CD4-positive, alpha-beta T cell (primary cell): Measurements from ENCODE around the gene C3orf20. TPM values are rescaled to one million over a fixed set of nuclear protein-coding genes. Genes with fewer than 3 reads are reported as not detected.

Experiments
- ATAC-seq: fragments of 200-7000 bp; cut with Tn5 transposase; one replicate; pipeline ENCODE4 v1.10.0; 2022; ENCODE audit warnings: mild to moderate bottlenecking; ENCODE audit not compliant: poor library complexity
- CTCF ChIA-PET: fragments of 350-600 bp; sonication (Branson Sonifier 250); formaldehyde crosslinking; loops from one replicate; lab custom pipeline; 2021; ENCODE audit warnings: antibody characterized with exemption, inconsistent platforms; lab: Charles Lee
- POLR2A ChIA-PET: fragments of 350-600 bp; sonication (Branson Sonifier 250); formaldehyde crosslinking; loops from one replicate; lab custom pipeline; 2021; ENCODE audit warnings: antibody characterized with exemption, inconsistent platforms; lab: Charles Lee
- DNase-seq, 14 experiments: peaks; one replicate each; pipeline ENCODE4 v3.0.0-alpha.2; 2013 to 2020; ENCODE audit warnings: mixed read lengths in 2 of 14
- H3K27ac ChIP-seq, 2 donors: one replicate each; pipeline versions ENCODE4 v1.5.1 to v1.7.0; 2013; ENCODE audit warnings: low read length in 2 of 2, low read depth in 1 of 2, mild to moderate bottlenecking in 1 of 2
- H3K27me3 ChIP-seq, 2 experiments: 1 replicate in 1 of 2; 2 replicates in 1 of 2; pipeline versions ENCODE4 v1.6.1 to v1.7.0; 2013; ENCODE audit warnings: low read length in 2 of 2, control low read depth in 1 of 2, mild to moderate bottlenecking in 1 of 2, moderate library complexity in 1 of 2; ENCODE audit not compliant: insufficient read depth in 2 of 2, control insufficient read depth in 1 of 2
- H3K36me3 ChIP-seq: one replicate; pipeline ENCODE4 v1.6.1; 2013; ENCODE audit warnings: low read length, control low read depth; ENCODE audit not compliant: insufficient read depth
- H3K4me1 ChIP-seq: one replicate; pipeline ENCODE4 v1.6.1; 2013; ENCODE audit warnings: low read length, control low read depth; ENCODE audit not compliant: insufficient read depth
- H3K4me3 ChIP-seq: one replicate; pipeline ENCODE4 v1.5.1; 2013; ENCODE audit warnings: mild to moderate bottlenecking, low read length, moderate library complexity
- H3K9me3 ChIP-seq, 2 experiments: 1 replicate in 1 of 2; 2 replicates in 1 of 2; pipeline versions ENCODE4 v1.6.1 to v1.7.0; 2013; ENCODE audit warnings: low read length in 2 of 2, mild to moderate bottlenecking in 2 of 2, control low read depth in 1 of 2, moderate library complexity in 1 of 2; ENCODE audit not compliant: control insufficient read depth in 1 of 2, insufficient read depth in 1 of 2
- H3K27ac Mint-ChIP-seq: one replicate; pipeline ENCODE4 v1.8.0; 2020; ENCODE audit warnings: mixed read lengths
- H3K27me3 Mint-ChIP-seq: one replicate; pipeline ENCODE4 v1.8.0; 2021; ENCODE audit warnings: mixed read lengths
- H3K36me3 Mint-ChIP-seq: one replicate; pipeline ENCODE4 v1.8.0; 2021; ENCODE audit warnings: low read depth, mixed read lengths
- H3K4me1 Mint-ChIP-seq: one replicate; pipeline ENCODE4 v1.8.0; 2021; ENCODE audit warnings: low read depth, mixed read lengths
- H3K4me3 Mint-ChIP-seq: one replicate; pipeline ENCODE4 v1.8.0; 2020; ENCODE audit warnings: mild to moderate bottlenecking, mixed read lengths
- H3K9me3 Mint-ChIP-seq: one replicate; pipeline ENCODE4 v1.8.0; 2020; ENCODE audit warnings: mixed read lengths
- CTCF ChIP-seq: fragments of 200-600 bp; IDR thresholded peaks from one replicate; pipeline ENCODE4 v1.8.0; 2022; ENCODE audit warnings: antibody characterized with exemption, mild to moderate bottlenecking
- intact Hi-C, 2 experiments: fragments of 100-400 bp; cut with DNase I in 1 of 2; cut with micrococcal nuclease in 1 of 2; formaldehyde crosslinking; loops; one replicate each; pipeline versions ENCODE4 v1.15.1 to v1.9.0; 2023 to 2025; cut with DNase I, micrococcal nuclease
- total RNA-seq, 174 experiments: library from RNA in 2 of 174; stranded (reverse) in 2 of 174; gene quantifications; one replicate each; pipeline ENCODE4 v1.2.3 and lab custom pipeline; 2021 to 2026

C3orf20 gene
- total RNA-seq, 2 experiments from 2014 or later, result 0.14 TPM; not detected in 1

- no peak for ATAC-seq
- Histone ChIP-seq H3K27ac (no peak overlapping the region), H3K4me3 (no peak overlapping the region), H3K9me3 (peaks cover 0 to 7% of the 10 kb centered on the region in 2 experiments), H3K4me1 (no peaks in the 10 kb centered on the region), H3K36me3 (no peaks in the 10 kb centered on the region), H3K27me3 (no peaks in the 10 kb centered on the region)
- no peaks in the 10 kb centered on the region for H3K36me3 Mint-ChIP-seq
- H3K9me3 Mint-ChIP-seq, result peaks cover 3% of the 10 kb centered on the region
- H3K27me3 Mint-ChIP-seq, result peaks cover 1% of the 10 kb centered on the region
- DNase-seq, result no peak
- H3K27ac Mint-ChIP-seq, result no peak overlapping the region
- intact Hi-C loops, result no loop called here
- H3K4me1 Mint-ChIP-seq, result no peaks in the 10 kb centered on the region
- CTCF ChIA-PET, result no interaction called here
- TF ChIP-seq CTCF, result no peak
- POLR2A ChIA-PET, result no interaction called here
- no peak overlapping the region for H3K4me3 Mint-ChIP-seq
These were observed 9.5 kb downstream of the C3orf20 start for GRCh38 chr3:14684447-14684846.

GRCh38 chr3:14685179-14685578, 10.2 kb downstream of the C3orf20 start:
- peaks cover 2% of the 10 kb centered on the region for H3K9me3 Mint-ChIP-seq
- no peaks in the 10 kb centered on the region for H3K36me3 Mint-ChIP-seq
- no peak overlapping the region for H3K4me3 ChIP-seq
- H3K27ac Mint-ChIP-seq, result no peak overlapping the region
- peaks cover 0 to under 1% of the 10 kb centered on the region in 2 experiments for H3K9me3 ChIP-seq
- DNase-seq (no peak), ATAC-seq (no peak)
- no peak overlapping the region for H3K4me3 Mint-ChIP-seq
- H3K27me3 ChIP-seq, result no peaks in the 10 kb centered on the region
- peaks cover 4% of the 10 kb centered on the region for H3K27me3 Mint-ChIP-seq
- no peaks in the 10 kb centered on the region for H3K4me1 Mint-ChIP-seq
- H3K4me1 ChIP-seq, result no peaks in the 10 kb centered on the region
- CTCF ChIA-PET, result no interaction called here
- no peak for TF ChIP-seq CTCF
- no peak overlapping the region for H3K27ac ChIP-seq
- intact Hi-C loops, result no loop called here
- POLR2A ChIA-PET, result no interaction called here
- no peaks in the 10 kb centered on the region for H3K36me3 ChIP-seq

- peaks cover 4% of the 10 kb centered on the region for H3K27me3 Mint-ChIP-seq
- no peaks in the 10 kb centered on the region for H3K9me3 ChIP-seq
- no peak overlapping the region for H3K4me3 ChIP-seq
- H3K27ac ChIP-seq, result no peak overlapping the region
- H3K9me3 Mint-ChIP-seq, result no peaks in the 10 kb centered on the region
- ATAC-seq (no peak), DNase-seq (no peak)
- ChIA-PET POLR2A (no interaction called here), CTCF (no interaction called here)
- H3K4me3 Mint-ChIP-seq, result no peak overlapping the region
- no peaks in the 10 kb centered on the region for H3K36me3 Mint-ChIP-seq
- H3K27ac Mint-ChIP-seq, result no peak overlapping the region
- no peak for TF ChIP-seq CTCF
- no peaks in the 10 kb centered on the region for H3K4me1 ChIP-seq
- H3K4me1 Mint-ChIP-seq, result no peaks in the 10 kb centered on the region
- no peaks in the 10 kb centered on the region for H3K36me3 ChIP-seq
- H3K27me3 ChIP-seq, result peaks cover 0 to 2% of the 10 kb centered on the region in 2 experiments
- intact Hi-C loops, result no loop called here
These were observed 12.4 kb downstream of the C3orf20 start for GRCh38 chr3:14687360-14687759.
